HG02970 (cell line): ENCODE results near the gene ASPG.

Experiments used
- ATAC-seq: cut with Tn5 transposase; IDR thresholded peaks from one replicate; pipeline ENCODE4 v1.9.1; 2021; ENCODE audit warnings: mild to moderate bottlenecking, moderate library complexity, moderate number of reproducible peaks; ENCODE audit not compliant: unreplicated experiment, low FRiP score

Gene ASPG

DNA sequence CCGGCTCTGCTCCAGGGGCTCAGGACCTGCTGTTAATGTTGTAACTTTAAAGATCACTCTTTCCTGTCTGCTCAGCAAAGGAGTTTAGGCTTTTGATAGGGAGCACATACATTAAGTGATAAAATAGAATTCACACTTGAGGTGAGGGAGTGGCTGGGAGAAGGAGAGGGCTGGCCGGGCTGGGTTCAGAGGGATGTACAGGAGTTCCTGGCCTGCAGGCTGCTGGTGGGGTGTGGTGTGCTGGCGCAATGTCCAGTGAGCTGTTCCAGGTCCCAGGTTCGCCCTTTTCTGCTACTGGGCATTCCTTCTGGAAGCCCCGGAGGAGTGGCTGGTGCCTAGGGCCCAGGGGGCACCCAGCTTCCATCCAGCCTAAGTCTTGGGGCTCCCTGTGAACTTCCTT is 70.6 kb downstream of the ASPG start:
- no peak for ATAC-seq

GRCh38 chr14:104157016-104157928 is 71.8 kb downstream of the ASPG start:
- ATAC-seq = no peak

GRCh38 chr14:104158827-104159798 is 73.6 kb downstream of the ASPG start:
- ATAC-seq = no peak

GRCh38 chr14:104159990-104160389 is 74.5 kb downstream of the ASPG start:
- ATAC-seq = no peak

DNA sequence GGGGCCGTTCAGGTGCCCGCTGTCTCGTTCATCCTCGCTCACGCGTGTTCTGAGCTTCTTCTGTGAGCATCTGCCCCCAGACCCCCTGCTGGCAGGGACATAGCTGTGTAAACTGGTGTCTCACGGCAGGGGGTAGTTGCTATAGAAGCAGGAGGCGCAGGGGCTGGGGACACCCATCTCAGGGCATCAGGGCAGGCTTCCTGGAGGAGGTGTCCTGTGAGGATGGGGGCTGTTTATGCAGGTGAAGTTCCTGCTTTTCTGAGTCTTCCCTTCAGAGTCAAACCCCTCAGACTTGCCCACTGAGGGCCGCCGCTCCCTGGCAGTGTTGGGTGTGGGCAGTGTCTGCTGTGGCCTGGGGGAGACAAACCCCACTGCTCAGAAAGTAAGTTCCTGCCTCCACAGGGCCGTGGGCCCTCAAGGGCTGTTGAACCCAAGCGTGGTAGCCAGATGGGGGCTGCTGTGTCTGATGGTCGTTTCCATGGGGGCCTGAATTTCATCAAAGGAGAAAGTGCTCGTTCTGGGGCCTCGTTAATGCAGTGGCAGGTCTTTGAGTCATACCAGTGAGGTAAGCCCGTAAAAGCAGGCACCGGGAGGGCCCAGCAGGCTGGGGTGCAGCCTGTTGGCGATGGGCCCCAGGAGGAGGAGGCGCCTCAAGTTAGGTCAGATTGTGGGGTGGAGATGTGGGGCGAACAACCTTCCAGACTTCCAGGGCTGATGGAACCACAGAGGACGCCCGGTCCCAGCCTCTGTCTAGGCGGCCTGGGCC is 76.3 kb downstream of the ASPG start:
- no peak for ATAC-seq

DNA sequence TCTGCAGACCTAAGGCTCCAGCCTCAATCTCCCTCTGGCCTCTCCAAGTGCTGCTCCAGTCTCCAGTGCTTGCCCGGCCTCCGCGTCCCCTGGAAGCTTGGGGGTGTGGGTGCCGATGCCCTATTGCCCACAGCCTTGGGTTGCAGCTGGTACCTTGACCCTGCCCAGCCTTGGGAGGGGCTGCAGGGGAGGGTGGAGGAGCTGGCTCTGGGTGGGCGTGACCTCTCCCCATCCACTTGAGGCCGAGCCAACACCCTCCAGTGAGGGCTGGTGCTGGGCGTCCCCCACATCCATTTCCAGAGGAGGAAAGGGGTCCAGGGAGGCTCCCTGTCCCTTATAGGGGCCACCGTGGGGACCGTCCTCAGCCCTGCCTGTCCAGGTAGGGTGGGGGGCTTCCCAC is 77.0 kb downstream of the ASPG start:
- ATAC-seq = no peak

GRCh38 chr14:104163541-104163940 is 78.0 kb downstream of the ASPG start:
- ATAC-seq = no peak

GRCh38 chr14:104164041-104164440 is 78.5 kb downstream of the ASPG start:
- no peak for ATAC-seq

DNA sequence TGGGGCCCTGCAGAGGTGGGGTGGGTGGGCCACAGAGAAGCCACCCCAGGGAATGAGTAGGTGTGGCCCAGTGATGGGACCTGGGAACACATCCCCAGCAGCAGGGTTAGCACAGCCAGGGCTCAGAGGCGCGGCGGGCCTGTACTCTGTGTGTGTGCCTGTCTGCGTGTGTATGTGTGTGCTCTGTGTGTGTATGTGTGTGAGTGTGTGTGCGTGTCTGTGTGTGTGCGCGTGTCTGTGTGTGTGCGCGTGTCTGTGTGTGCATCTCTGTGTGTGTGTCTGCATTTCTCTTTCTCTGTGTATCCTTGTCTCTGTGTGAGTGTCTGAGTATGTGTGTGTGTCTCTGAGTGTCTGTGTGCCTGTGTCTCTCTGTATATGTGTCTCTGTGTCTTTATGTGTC is 79.0 kb downstream of the ASPG start:
- no peak for ATAC-seq
